ENCODE data around the gene PYY. TPM values are rescaled to one million over a fixed set of nuclear protein-coding genes. Genes with fewer than 3 reads are reported as not detected.

The PYY gene
- total RNA-seq, 1 experiment from 2014 or later, result not detected

GRCh38 chr17:43932923-43933322, 20.8 kb downstream of the PYY start:
- ATAC-seq, result no peak
- Histone ChIP-seq H3K27me3 (ENCODE audit: control insufficient read depth, insufficient read depth, low read length) (no peaks in the 10 kb centered on the region), H3K27ac (ENCODE audit: low read length) (no peak overlapping the region), H3K36me3 (ENCODE audit: control insufficient read depth, insufficient read depth, low read length) (no peaks in the 10 kb centered on the region), H3K4me3 (ENCODE audit: low read depth in 2 of 2, low read length in 2 of 2) (no peak overlapping the region), H3K4me1 (ENCODE audit: control insufficient read depth, insufficient read depth, low read length) (no peaks in the 10 kb centered on the region), H3K9me3 (ENCODE audit: control insufficient read depth, insufficient read depth, low read depth, low read length) (no peaks in the 10 kb centered on the region)
- ChIA-PET CTCF (no interaction called here), POLR2A (no interaction called here)
- TF ChIP-seq CTCF (IDR thresholded peaks at IDR 0.05), result no peak
- no peak for TF ChIP-seq POLR2AphosphoS5 (IDR thresholded peaks at IDR 0.05; ENCODE audit: low read depth, low read length)
- TF ChIP-seq TCF7L2 (IDR thresholded peaks at IDR 0.05; ENCODE audit: low read depth, low read length), result no peak
- no peak for TF ChIP-seq SIN3A (IDR thresholded peaks at IDR 0.05; ENCODE audit: borderline replicate concordance, insufficient read depth, low read depth, low read length)
- no peak for TF ChIP-seq REST (IDR thresholded peaks at IDR 0.05; ENCODE audit: insufficient read depth in 1 of 2, low read depth in 2 of 2, low read length in 1 of 2)
- no peak for DNase-seq (ENCODE audit: low read depth, low spot score)
- no TSS peak for BruUV-seq (replicated peaks)
- intact Hi-C loops (cut with micrococcal nuclease; ENCODE audit: unreplicated experiment) (no loop called here), in situ Hi-C loops (cut with HindIII; ENCODE audit: low pct_unique_long_range_greater_than_20kb, low sequenced_read_pairs) (no loop called here)

- Histone ChIP-seq H3K9me3 (ENCODE audit: control insufficient read depth, insufficient read depth, low read depth, low read length) (no peaks in the 10 kb centered on the region), H3K27ac (ENCODE audit: low read length) (no peak overlapping the region), H3K4me1 (ENCODE audit: control insufficient read depth, insufficient read depth, low read length) (no peaks in the 10 kb centered on the region), H3K36me3 (ENCODE audit: control insufficient read depth, insufficient read depth, low read length) (no peaks in the 10 kb centered on the region), H3K27me3 (ENCODE audit: control insufficient read depth, insufficient read depth, low read length) (no peaks in the 10 kb centered on the region), H3K4me3 (ENCODE audit: low read depth in 2 of 2, low read length in 2 of 2) (no peak overlapping the region)
- TF ChIP-seq CTCF (IDR thresholded peaks at IDR 0.05) (no peak), POLR2AphosphoS5 (IDR thresholded peaks at IDR 0.05; ENCODE audit: low read depth, low read length) (no peak), TCF7L2 (IDR thresholded peaks at IDR 0.05; ENCODE audit: low read depth, low read length) (no peak), SIN3A (IDR thresholded peaks at IDR 0.05; ENCODE audit: borderline replicate concordance, insufficient read depth, low read depth, low read length) (no peak), REST (IDR thresholded peaks at IDR 0.05; ENCODE audit: insufficient read depth in 1 of 2, low read depth in 2 of 2, low read length in 1 of 2) (no peak)
- in situ Hi-C loops (cut with HindIII; ENCODE audit: low pct_unique_long_range_greater_than_20kb, low sequenced_read_pairs), result no loop called here
- ChIA-PET POLR2A (no interaction called here), CTCF (no interaction called here)
- no peak for ATAC-seq
- no TSS peak for BruUV-seq (replicated peaks)
- intact Hi-C loops (cut with micrococcal nuclease; ENCODE audit: unreplicated experiment), result no loop called here
- no peak for DNase-seq (ENCODE audit: low read depth, low spot score)
Measured at GRCh38 chr17:43932357-43932756, 21.4 kb downstream of the PYY start.
